Mesodermal cell (in vitro differentiated cells): ENCODE data around the gene HOTAIR.

ENCODE experiments used
- H3K27ac ChIP-seq: 2 replicates; pipeline ENCODE4 v1.7.0; 2013; ENCODE audit warnings: mild to moderate bottlenecking, low read depth, low read length, moderate library complexity; ENCODE audit not compliant: severe bottlenecking
- H3K36me3 ChIP-seq: 2 replicates; pipeline ENCODE4 v1.7.1; 2013; ENCODE audit warnings: mild to moderate bottlenecking, low read length, moderate library complexity; ENCODE audit not compliant: control insufficient read depth, insufficient read depth
- H3K4me1 ChIP-seq: one replicate; pipeline ENCODE4 v1.7.1; 2013; ENCODE audit warnings: mild to moderate bottlenecking, low read length; ENCODE audit not compliant: insufficient read depth, control insufficient read depth, poor library complexity, severe bottlenecking
- H3K4me3 ChIP-seq: 2 replicates; pipeline ENCODE4 v1.7.0; 2013; ENCODE audit warnings: low read length, control low read depth, mild to moderate bottlenecking; ENCODE audit not compliant: insufficient read depth, poor library complexity, severe bottlenecking; ENCODE audit errors: extremely low read depth
- H3K9me3 ChIP-seq: 2 replicates; pipeline ENCODE4 v1.7.1; 2013; ENCODE audit warnings: mild to moderate bottlenecking, low read length, moderate library complexity; ENCODE audit not compliant: control insufficient read depth
- WGBS, 2 experiments: methylation state at CpG; one replicate each; pipeline ENCODE4 v1.1.5; 2013; ENCODE audit warnings: missing lambda C conversion rate in 2 of 2; ENCODE audit not compliant: insufficient coverage in 2 of 2; 5-methylcytosine and 5-hydroxymethylcytosine counted together

Gene HOTAIR

GRCh38 chr12:53935383-53936341, 39.1 kb downstream of the HOTAIR start:
- WGBS, 2 experiments = 6 to 10% methylated on average over 21 to 32 of the region's 49 CpGs
- Histone ChIP-seq H3K27ac (no peak overlapping the region), H3K4me3 (no peak overlapping the region)

GRCh38 chr12:53932915-53933314, 41.8 kb downstream of the HOTAIR start:
- H3K9me3 ChIP-seq = no peaks in the 10 kb centered on the region
- no peaks in the 10 kb centered on the region for H3K36me3 ChIP-seq
- no peak overlapping the region for H3K27ac ChIP-seq
- H3K4me1 ChIP-seq = no peaks in the 10 kb centered on the region
- WGBS, 2 experiments = no CpG with 5 or more reads among the region's 4 CpGs
- H3K4me3 ChIP-seq = no peak overlapping the region

More at GRCh38 chr12:53935383-53936341, 39.1 kb downstream of the HOTAIR start:
- H3K36me3 ChIP-seq = no peaks in the 10 kb centered on the region
- no peaks in the 10 kb centered on the region for H3K9me3 ChIP-seq
- H3K4me1 ChIP-seq = no peaks in the 10 kb centered on the region

- Histone ChIP-seq H3K4me3 (no peak overlapping the region), H3K36me3 (no peaks in the 10 kb centered on the region), H3K27ac (no peak overlapping the region), H3K9me3 (no peaks in the 10 kb centered on the region), H3K4me1 (no peaks in the 10 kb centered on the region)
- 80% methylated on average over 2 of the region's 4 CpGs; no CpG with 5 or more reads in 1 of the 2 experiments for WGBS, 2 experiments
Measured at GRCh38 chr12:53931844-53932581, 42.7 kb downstream of the HOTAIR start.

- Histone ChIP-seq H3K27ac (no peak overlapping the region), H3K4me1 (no peaks in the 10 kb centered on the region), H3K36me3 (no peaks in the 10 kb centered on the region), H3K9me3 (no peaks in the 10 kb centered on the region), H3K4me3 (no peak overlapping the region)
- 22 to 28% methylated on average over 17 to 24 of the region's 30 CpGs for WGBS, 2 experiments
Measured at GRCh38 chr12:53930591-53931255, 44.0 kb downstream of the HOTAIR start.

- Histone ChIP-seq H3K27ac (no peak overlapping the region), H3K4me1 (no peaks in the 10 kb centered on the region), H3K9me3 (no peaks in the 10 kb centered on the region), H3K4me3 (no peak overlapping the region), H3K36me3 (no peaks in the 10 kb centered on the region)
- WGBS, 2 experiments = 28 to 36% methylated on average over 2 of the region's 4 CpGs
Measured at GRCh38 chr12:53929527-53929926, 45.2 kb downstream of the HOTAIR start.

- Histone ChIP-seq H3K9me3 (no peaks in the 10 kb centered on the region), H3K4me3 (no peak overlapping the region), H3K36me3 (no peaks in the 10 kb centered on the region), H3K27ac (no peak overlapping the region), H3K4me1 (no peaks in the 10 kb centered on the region)
- 27 to 29% methylated on average over 13 to 14 of the region's 31 CpGs for WGBS, 2 experiments
Measured at GRCh38 chr12:53928054-53928835, 46.5 kb downstream of the HOTAIR start.

- Histone ChIP-seq H3K9me3 (no peaks in the 10 kb centered on the region), H3K36me3 (no peaks in the 10 kb centered on the region), H3K4me3 (no peak overlapping the region), H3K27ac (no peak overlapping the region), H3K4me1 (no peaks in the 10 kb centered on the region)
- whole genome bisulfite sequencing, 2 experiments = 17 to 22% methylated on average over 31 to 34 of the region's 45 CpGs
Measured at GRCh38 chr12:53927220-53928029, 47.3 kb downstream of the HOTAIR start.

GRCh38 chr12:53924521-53925405, 50.0 kb downstream of the HOTAIR start:
- Histone ChIP-seq H3K4me1 (no peaks in the 10 kb centered on the region), H3K36me3 (no peaks in the 10 kb centered on the region), H3K4me3 (no peak overlapping the region), H3K27ac (no peak overlapping the region), H3K9me3 (no peaks in the 10 kb centered on the region)
- WGBS, 2 experiments = 25 to 50% methylated on average over 1 of the region's 2 CpGs
